Posterior cingulate gyrus (tissue), 11 donors: ENCODE data around the gene HS1BP3.

Experiments
- DNase-seq, 10 donors: peaks; one replicate each; pipeline versions ENCODE4 v3.0.0 to v3.0.0-alpha.2; 2020 to 2021; ENCODE audit warnings: mixed read lengths in 3 of 10
- intact Hi-C: fragments of 100-400 bp; cut with DNase I; formaldehyde crosslinking; loops from one replicate; pipeline ENCODE4 v1.15.1; 2023

The HS1BP3 gene

DNA sequence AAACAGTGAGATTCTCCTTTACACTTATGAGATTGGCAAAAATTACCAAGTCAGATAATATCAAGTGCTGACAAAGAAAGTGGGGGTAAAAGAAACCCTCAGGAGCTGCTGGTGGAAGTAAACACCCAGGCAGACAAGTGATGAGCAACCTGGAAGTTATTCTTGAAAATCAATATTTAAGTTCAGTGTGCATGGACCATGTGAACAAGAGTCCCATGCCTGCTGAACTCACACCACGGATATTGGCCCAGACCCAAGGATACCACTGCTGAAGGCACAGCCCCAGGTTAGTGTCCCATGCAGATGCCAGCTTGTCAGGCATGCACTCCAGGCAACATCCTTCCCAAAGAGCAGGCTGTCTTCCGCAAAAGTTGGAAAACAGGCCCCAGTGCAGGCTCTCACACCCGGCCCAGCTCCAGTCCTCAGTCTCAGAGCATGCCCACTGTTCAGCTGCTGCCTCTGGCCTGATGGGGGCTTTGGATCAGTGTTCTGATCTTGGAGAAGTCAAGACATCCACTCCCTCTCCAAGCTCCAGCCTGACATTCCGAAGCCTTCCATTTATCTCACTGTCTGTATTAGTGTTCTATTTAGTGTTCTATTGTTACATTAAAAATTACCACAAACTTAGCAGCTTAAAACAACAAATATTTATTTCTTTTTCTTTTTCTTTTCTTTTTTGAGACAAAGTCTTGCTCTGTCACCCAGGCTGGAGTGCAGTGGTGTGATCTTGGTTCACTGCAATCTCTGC is 70.0 kb downstream of the HS1BP3 start:
- peak in 2 of 10 donors; percentile 38 to 78 for DNase-seq
- intact Hi-C loops = loop anchor here (5.0 kb wide), 2 partner anchors 56 to 134 kb away; partner anchors contain the start of gene RHOB

DNA sequence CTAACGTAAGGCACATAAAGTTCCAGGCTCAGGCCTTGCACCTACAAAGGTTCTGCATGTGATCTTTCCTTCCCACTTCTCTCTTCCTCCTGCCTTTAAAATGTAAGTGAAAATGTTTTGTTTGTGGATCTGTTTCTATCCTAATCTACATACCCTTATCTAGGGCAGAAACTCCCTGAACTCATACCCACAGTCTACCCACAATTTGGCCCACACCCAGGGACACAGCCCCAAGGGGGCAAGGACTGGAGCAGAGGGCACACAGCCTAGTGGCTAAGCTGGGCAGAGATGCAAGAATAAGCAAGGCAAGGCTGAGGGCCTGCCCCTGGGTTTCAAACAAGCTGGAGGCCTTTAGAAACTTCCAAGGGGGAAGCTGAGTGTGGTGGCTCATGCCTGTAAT is 71.0 kb downstream of the HS1BP3 start:
- DNase-seq = peak in 2 of 10 donors; percentile 53

DNA sequence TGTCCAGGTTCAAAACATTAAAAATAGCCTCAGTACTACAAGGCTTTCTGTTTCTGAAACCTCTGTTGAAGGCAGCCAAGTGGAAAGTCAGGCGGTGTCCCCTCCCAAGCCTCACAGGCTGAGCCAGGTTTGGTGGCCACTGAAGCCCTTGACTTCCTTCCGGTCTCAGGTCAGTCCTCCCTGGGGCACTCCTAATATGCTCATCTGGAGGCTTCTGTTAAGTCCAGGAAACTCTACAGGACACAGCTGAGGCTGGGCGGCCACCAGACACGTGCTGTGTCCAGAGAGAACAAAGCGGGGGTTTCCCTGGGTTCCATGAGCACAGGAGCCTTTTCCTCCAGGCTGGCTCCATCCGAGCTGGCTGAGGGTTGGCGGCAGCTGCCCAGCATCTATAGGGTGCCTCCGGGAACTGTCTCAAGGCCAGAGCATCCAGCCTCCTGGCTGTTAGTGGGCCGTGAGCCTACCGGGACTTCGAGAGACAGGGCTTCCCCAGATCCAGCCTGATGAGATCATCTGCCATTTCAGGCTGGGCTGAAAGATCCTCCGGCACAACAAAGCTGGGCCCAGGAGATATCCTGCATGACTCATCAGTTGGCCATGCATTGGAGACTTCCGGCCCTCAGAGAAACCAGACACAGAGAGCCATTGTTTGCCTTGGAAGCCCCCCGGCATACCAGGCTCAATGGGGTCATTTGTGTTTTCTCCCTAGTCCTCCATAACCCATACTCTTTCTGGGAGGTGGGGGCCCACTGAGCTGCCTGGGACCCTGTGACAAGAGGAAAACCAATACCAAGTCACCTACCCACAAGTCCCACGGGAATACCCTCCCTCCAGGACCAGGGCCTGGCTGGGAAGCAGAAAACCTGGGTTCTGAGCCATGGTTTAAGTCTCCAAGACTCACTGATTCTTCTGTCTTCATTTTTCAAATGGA is 71.7 kb downstream of the HS1BP3 start:
- DNase-seq = peak; percentile 58 to 96 (median 71)
- intact Hi-C loops = no loop called here

More for the DNA sequence above, 71.0 kb downstream of the HS1BP3 start:
- intact Hi-C loops = loop anchor here (5.0 kb wide), 2 partner anchors 57 to 133 kb away; partner anchors contain the start of gene RHOB

DNA sequence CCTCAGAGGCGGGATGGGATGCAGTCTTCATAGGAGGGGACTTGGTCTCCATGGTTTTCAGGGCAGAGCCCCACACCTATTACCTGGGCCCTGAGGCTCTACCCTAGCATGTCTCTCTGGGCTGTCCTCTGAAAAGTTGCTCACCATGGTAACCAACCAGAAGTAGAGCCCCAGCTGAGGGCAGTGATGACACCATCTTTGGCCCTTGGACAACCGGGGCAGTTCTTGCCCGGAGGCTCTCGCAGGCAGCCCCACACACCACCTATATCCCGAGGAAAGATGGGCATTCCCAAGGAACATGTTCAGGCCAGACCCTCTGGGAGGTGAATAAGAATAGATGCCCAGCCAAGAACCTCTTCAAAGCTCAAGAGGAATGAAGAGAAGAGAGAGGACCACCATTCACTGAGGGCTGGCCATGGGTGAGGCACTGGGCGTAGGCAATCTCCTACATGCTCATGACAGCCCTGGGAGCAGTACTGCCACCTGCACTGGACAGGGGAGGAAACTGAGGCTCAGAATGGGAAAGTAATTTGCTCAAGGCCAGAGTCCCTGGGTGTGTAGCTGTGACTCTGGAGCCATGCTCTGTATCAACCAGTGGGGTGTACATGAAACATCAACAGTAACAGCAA is 72.5 kb downstream of the HS1BP3 start:
- DNase-seq = peak in 2 of 10 donors; percentile 11 to 12
- intact Hi-C loops = no loop called here

DNA sequence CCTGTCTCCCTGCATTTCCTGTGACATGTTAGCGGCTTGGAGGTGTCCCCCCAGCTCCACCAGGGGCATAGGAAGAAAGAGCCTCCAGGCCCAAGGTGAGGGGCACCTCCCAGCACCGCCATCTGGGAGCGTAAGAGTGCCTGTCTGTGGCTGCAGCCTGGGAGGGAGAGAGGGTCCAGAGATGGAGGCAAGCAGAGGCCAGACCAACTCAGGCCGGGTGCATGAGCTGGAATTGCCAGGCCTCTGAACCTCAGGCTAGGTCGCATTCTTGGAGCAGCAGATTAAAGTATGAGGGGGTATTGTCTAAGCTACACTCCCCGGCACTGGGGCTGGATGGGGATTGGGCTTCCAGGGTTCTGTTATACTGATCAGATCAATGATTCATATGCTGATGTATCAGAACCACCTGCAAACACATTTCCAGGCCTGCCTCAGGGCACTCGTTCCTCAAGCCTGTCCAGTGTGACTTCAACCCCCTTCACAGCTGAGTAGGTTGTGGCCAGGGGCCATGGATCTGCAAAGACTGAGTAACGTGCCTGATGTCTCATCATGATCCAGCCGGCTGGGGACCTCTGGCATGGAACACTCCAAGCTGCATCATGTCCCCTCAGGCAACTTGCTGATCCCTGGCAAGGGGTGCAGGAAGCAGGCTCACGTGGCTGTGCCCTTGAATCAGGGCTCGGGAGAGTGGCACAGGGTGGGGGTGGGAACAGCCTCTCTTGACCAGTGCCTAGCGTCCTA is 73.2 kb downstream of the HS1BP3 start:
- DNase-seq = peak in 2 of 10 donors; percentile 67 to 79
- intact Hi-C loops = no loop called here

DNA sequence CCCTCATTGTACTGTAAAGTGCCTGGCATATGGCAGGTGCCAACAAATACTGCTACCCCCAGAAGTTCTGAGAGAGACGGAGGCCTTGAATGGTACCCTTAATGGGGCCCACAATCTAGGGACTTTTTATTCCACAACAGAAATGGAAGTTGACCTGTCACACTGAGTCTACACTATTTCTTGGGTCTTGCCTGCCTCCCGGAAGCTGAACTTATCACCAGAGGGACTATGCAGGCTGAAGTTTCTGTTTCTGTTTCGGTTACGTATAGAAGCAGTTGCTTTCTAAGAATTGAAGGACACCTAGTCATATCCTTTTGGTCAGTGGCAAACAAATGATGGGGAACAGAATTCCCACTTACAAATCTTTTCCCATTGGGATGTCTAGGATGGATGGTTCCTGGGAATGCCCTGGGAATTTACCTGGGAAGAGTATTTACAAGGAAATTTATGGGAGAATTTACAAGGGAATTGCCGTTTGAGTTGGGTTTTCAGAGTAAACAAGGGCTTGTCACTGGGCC is 74.2 kb downstream of the HS1BP3 start:
- no peak for DNase-seq
- intact Hi-C loops = no loop called here

DNA sequence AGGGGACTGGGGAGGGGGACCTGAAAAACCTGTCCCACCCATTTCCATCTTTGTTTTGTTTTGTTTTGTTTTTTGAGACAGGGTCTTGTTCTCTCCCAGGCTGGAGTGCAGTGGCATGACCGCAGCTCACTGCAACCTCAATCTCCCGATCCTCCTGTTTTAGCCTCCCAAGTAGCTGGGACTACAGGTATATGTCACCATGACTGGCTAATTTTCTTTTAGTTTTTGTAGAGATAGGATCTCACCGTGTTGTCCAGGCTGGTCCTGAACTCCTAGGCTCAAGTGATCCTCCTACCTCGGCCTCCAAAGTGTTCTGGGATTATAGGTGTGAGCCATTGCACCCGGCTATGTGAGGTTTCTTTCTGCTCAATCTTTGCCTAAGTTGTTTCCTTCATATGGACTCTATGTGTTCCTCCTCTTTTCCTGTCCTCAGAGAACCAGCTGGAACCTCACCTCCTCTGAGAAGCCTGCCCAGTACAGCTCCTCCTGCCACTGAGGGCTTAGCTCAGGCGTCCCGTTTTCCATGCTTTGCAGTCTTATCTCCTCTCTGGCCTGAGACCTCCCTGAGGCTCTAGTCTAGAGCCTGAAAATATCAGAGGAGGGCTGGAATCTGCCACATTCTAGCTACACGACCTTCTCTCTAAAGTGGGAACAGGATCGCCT is 74.8 kb downstream of the HS1BP3 start:
- intact Hi-C loops = no loop called here
- DNase-seq = peak in 1 of 10 donors; percentile 25

DNA sequence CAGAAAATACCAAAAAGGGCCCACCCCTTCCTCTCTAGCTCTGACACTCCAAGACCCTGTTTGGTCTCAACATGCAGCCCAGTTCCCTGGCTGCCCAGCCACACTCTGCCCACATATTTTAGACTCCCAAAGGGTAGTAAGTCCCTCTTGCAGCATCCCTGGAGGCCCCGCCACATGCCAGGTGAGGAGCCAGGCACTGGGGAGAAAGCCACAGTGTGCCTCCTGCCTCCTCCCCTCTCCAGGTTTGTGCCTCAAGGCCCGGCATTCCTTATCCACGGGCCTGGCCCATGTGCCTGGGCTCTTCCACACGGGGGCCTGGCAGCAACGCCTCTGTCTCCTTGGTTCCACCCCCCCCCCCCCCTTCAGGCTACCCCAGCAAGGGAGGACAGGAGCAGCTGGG is 75.5 kb downstream of the HS1BP3 start:
- peak in 1 of 10 donors; percentile 80 for DNase-seq
- intact Hi-C loops = no loop called here

DNA sequence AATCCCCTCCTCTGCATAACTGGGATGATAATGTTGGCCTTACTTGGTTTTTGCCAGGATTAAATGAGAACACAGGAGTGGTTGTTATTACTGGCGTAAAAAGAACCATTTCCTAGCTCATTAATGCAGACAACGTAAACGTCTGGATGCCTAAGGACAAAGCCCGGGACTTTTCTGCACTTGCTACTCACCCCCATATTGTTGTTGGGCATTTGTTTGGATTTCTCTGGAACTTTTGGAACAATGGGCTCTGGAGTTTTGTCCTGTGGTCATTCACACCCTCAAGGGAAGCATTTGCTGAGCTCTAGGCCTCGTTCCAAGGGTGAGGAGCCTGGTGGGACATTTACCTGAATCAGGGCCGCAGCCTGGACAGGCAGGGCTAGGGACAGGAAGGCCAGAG is 76.0 kb downstream of the HS1BP3 start:
- no peak for DNase-seq
- intact Hi-C loops = no loop called here

DNA sequence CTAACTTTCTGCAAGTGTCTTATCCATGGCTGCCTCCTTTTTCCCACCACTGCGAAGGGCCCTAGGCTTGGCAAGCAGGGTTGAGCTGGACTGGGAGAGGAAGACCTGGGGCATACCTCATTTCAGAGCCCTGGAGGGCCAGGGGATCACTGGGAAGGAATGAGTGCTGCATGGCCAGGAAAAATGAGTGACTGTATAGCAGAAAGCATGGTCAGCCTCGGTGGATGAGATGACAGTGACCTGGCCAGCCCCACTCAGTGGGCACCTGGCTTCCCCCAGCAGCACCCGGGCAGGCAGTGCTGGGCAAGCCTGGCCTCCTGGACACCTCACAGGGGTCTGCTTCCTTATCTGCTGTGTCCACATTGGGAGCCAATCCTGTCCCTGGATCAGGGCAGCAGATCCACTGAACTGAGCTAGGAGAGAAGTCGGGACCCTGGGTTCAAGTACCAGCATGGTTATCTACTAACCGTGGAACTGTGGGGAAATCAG is 76.4 kb downstream of the HS1BP3 start:
- peak in 1 of 10 donors; percentile 61 for DNase-seq
- intact Hi-C loops = no loop called here

DNA sequence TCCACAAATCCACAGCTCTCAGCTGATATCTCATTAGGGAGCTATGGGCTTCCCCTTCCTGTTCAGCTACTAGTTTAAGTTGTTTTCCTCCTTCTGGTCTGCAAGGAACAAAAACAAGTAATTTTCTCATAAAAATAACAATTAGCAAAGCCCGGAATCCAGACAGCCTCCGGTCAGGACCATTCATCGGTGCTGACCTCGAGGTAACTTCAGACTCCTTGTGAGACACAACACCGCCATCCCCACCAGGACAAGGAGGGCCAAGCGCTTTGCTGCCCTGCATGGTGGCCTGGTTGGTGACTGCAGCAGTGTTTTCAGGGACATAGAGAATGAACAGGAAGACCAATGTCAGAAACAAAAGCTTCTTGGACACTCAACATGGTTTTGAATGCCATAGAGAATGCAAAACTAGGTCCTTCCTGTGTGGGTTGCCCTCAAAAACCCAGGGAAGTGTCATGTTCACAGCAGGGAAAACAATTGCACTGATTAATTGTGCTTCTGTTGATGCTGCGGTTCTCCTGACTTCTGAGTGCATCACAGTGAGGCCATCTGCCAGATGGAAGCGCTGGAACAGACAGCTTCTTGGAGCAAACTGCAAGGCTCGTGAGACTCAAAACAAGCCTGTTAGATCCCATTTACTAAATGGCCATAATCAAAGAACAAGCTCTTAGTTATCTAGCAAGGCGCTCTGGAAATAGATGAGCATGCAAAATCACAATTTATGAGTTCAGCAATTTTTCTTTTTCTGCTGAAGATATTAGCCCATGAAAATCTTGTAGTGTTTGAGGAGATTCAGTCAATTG is 77.1 kb downstream of the HS1BP3 start:
- DNase-seq = peak in 9 of 10 donors; percentile 34 to 93 (median 64)

DNA sequence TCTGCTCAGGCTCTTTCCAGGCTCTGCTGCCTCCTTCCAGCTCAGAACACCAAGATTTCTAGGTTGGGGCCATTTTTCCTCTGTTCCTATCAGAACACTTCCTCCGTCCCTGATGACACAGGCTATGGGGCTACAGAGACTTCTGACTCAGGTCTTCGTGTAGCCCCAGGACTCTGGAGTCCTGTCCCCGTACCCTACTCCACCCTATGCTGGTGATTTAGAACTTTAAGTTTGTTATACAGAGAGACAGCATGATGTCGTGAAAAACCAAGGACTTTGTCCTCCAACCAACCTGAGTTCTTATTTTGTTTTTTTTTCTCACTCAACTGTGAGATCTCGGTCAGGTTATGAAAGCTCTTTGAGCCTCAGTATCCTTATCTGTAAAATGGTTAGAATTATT is 78.7 kb downstream of the HS1BP3 start:
- DNase-seq = no peak
- intact Hi-C loops = no loop called here

More for the DNA sequence above, 77.1 kb downstream of the HS1BP3 start:
- intact Hi-C loops = no loop called here

DNA sequence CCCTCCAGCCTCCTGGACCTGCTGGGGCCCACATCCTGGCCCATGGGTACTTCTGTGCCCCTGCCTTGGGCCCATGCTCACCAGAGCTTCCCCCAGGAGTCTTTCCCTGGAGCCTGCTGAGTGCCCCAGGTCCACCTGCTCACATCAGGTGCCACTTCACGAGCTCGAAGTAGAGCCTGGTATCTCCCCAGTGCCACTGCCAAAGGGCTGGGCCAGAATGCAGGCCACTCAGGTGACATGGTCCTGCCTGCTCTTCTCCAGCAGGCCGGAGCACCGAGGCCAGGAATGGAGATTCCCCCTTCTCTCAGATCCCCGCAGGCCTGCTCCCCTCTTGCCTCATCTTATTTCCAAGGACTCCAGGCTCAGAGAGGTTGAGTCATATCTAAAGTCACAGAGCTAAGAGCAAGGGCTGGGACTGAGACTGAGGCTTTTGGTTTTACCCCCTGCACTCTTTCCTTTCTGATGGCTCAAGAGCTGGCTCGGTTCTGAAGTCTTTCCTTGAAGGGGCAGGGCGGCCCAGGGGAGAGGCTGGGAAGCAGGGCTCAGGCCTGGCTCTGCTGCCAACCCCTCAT is 79.2 kb downstream of the HS1BP3 start:
- intact Hi-C loops = no loop called here
- peak in 2 of 10 donors; percentile 46 to 67 for DNase-seq

DNA sequence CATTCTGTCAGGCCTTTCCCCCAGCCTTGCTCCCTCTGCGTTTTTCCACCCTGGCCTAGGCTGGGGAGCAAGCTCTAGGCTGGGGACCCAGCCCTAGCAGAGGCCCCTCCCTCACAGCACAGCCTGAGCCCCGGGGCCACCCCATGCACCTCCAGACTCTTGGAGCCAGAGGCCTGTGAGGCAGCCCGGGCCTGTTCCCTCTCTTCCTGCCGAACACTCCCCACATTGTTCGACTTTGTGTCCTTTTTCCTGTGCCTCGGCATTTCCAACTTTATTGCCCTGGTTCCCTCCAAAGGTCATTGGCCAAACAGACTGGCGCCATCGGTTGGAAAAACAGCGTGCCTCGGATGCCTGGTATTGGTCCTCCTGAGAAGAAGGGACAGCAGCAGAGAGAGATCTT is 79.7 kb downstream of the HS1BP3 start:
- peak in 1 of 10 donors; percentile 64 for DNase-seq
- intact Hi-C loops = no loop called here

DNA sequence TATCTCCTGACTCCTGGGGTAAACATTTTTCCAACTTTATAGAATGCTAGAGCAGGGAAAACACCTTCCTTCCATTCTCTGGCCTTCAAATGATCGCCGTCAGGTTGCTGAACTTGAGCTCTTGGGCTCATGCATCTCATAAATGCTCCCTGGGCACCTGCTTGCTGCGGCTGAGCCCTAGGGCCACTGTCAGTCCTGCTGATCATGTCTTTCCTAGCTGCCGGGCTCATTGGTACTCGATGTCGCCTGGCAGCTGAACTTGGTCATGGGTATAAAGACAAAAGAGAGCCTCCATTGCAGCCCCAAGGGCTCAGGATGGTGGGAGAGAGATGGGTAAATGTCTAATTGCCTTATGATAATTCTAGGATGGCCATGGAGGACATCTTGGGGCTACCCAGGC is 80.6 kb downstream of the HS1BP3 start:
- intact Hi-C loops = no loop called here
- DNase-seq = peak in 2 of 10 donors; percentile 8 to 65

DNA sequence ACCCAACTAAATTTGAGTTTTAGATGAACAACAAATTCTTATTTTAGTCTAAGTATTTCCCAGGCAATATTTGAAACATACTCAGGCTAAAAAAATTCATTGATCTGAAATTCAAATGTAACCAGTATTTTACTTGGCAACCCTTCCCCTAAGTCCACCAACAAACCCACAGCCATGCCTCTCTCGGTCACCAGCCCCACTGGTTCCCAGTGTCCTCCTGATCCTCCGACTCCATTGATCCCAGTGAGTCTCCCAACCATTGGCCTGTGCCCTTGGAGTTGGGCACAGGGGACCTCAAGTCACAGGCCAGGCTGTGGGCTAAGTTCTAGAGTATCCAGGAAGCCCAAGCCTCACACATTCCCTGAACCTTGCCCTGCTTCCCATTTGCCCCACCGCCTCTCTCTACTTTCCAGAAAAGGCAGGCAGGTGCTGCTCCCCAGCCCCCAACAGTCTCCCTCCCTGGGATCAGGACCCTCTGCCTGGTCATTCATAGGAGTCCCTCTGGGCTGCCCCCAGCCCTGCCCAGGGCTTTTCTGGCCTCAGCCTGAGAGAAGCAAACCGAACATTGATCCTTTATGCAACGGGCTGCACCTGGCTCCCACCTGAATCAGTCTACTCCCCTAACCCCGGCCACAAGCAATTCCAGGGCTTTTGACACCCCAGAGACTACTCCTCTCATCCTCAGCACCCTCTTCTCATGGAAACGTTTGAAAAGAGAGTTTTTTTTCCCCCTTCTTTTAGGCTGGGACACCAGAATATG is 81.3 kb downstream of the HS1BP3 start:
- peak in 2 of 10 donors; percentile 33 to 66 for DNase-seq
- intact Hi-C loops = no loop called here
